Upper lobe of right lung (tissue), 1 donor: ENCODE results near the gene SLC39A11. TPM values are rescaled to one million over a fixed set of nuclear protein-coding genes. Genes with fewer than 3 reads are reported as not detected.
"Not testable (repeated sequence)": the region's sequence is repeated elsewhere in the genome, so short reads cannot be mapped to it uniquely, and the experiment has no call there.

ENCODE experiments used
- ATAC-seq: fragments of 200-7000 bp; cut with Tn5 transposase; one replicate; pipeline ENCODE4 v1.9.1; 2020; ENCODE audit warnings: mild to moderate bottlenecking, moderate library complexity
- DNase-seq: peaks from one replicate; pipeline ENCODE4 v3.0.0-alpha.2; 2020
- H3K27ac ChIP-seq: fragments of 200-600 bp; one replicate; pipeline ENCODE4 v1.8.0; 2022
- H3K27me3 ChIP-seq: fragments of 200-600 bp; one replicate; pipeline ENCODE4 v1.8.0; 2022; ENCODE audit warnings: mild to moderate bottlenecking
- H3K36me3 ChIP-seq: fragments of 200-600 bp; one replicate; pipeline ENCODE4 v1.8.0; 2022
- H3K4me1 ChIP-seq: fragments of 200-600 bp; one replicate; pipeline ENCODE4 v1.8.0; 2022
- H3K4me3 ChIP-seq: fragments of 200-600 bp; one replicate; pipeline ENCODE4 v1.8.0; 2022; ENCODE audit warnings: mild to moderate bottlenecking
- H3K9me3 ChIP-seq: fragments of 200-600 bp; one replicate; pipeline ENCODE4 v1.8.0; 2022
- intact Hi-C: fragments of 100-400 bp; cut with DNase I; formaldehyde crosslinking; loops from one replicate; pipeline ENCODE4 v1.11.0; 2022
- total RNA-seq: library from RNA; stranded (reverse); fragmentation: NEBNext Ultra II Directional; extraction: Animal tissue kit (Norgen Biotek cat#: 25700); gene quantifications from one replicate; pipeline ENCODE4 v1.2.1, GENCODE V29; 2021
- TF ChIP-seq, protein P1 (sequence below): fragments of 200-600 bp; IDR thresholded peaks from one replicate; pipeline ENCODE4 v1.8.0; 2022; ENCODE audit warnings: antibody characterized with exemption
- donor health status: DM: no; HTN: yes; CAD: no; lungs with severe emphysema.

The SLC39A11 gene
- total RNA-seq, 1 donor from 2014 or later = 33.7 TPM

DNA sequence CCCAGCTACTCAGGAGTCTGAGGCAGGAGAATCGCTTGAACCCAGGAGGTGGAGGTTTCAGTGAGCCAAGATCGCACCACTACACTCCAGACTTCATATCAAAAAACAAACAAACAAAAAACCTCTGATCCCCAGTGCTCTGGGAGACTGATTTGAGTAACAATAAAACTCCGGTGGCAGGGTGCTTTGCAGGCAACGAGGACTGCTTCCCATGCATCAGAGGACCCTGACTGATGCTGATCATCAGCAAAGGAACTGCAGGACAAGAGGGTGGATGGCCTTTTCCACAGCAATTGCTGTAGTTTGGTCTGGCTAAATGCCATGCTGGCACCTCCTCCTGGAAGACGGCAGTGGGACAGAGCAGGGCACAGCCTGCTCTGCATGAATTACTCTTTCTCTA, 6.4 kb upstream of the SLC39A11 start:
- no peak for DNase-seq
- H3K9me3 ChIP-seq = no peaks in the 10 kb centered on the region
- no peaks in the 10 kb centered on the region for H3K36me3 ChIP-seq
- intact Hi-C loops = no loop called here
- H3K4me1 ChIP-seq = no peaks in the 10 kb centered on the region
- no peak overlapping the region for H3K4me3 ChIP-seq
- no peak overlapping the region for H3K27ac ChIP-seq
- ATAC-seq = no peak
- TF ChIP-seq, protein P1, sequence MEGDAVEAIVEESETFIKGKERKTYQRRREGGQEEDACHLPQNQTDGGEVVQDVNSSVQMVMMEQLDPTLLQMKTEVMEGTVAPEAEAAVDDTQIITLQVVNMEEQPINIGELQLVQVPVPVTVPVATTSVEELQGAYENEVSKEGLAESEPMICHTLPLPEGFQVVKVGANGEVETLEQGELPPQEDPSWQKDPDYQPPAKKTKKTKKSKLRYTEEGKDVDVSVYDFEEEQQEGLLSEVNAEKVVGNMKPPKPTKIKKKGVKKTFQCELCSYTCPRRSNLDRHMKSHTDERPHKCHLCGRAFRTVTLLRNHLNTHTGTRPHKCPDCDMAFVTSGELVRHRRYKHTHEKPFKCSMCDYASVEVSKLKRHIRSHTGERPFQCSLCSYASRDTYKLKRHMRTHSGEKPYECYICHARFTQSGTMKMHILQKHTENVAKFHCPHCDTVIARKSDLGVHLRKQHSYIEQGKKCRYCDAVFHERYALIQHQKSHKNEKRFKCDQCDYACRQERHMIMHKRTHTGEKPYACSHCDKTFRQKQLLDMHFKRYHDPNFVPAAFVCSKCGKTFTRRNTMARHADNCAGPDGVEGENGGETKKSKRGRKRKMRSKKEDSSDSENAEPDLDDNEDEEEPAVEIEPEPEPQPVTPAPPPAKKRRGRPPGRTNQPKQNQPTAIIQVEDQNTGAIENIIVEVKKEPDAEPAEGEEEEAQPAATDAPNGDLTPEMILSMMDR = no peak
- no peaks in the 10 kb centered on the region for H3K27me3 ChIP-seq

DNA sequence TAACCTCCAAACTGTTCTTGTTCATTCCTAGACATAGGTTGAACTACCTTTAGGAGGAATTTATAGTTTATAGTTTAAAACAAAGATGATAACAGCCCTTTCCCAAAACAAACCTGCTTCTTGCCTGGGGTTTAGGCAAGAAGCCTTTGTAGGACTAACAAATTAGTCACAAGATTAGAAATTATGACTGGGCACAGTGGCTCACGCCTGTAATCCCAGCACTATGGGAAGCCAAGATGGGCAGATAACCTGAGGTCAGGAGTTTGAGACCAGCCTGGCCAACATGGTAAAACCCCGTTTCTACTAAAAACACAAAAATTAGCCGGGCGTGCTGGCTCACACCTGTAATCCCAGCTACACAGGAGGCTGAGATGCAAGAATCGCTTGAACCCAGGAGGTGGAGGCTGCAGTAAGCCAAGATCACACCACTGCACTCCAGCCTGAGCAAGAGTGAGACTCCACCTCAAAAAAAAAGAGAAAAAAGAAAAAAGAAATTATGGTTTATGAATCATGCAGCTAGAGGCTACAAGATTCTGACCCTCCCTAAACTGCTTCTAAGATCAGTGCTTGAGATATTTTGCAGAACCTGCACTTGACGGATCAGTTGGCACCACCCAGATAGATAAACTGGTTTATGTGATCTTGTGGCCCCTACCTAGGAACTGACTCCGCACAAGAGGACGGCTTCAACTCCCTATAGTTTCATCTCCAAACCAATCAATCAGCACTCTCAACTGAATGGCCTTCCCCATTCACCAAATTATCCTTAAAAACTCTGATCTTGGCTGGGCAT, 5.7 kb upstream of the SLC39A11 start:
- ATAC-seq, H3K9me3 ChIP-seq, H3K4me1 ChIP-seq, H3K36me3 ChIP-seq, H3K27ac ChIP-seq, DNase-seq, intact Hi-C loops, H3K27me3 ChIP-seq, H3K4me3 ChIP-seq: not testable (repeated sequence)

DNA sequence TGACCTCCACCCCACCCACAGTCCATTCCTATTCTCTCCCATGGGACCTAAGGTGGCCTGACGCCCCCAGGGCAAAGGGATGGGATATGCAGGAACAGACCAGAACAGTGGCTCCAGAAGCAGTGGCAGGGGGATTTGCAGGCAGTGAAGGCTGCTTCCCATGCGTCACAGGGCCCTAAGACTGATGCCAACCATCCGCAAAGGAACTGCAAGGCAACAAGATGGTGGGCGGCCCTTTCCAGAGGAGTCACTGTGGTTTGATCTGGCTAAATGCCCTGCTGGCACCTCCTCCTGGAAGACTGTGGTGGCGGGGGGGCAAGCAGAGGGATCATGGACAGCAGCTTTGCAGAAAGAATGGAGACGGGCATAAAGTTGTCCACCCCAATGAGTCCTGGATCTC, 4.4 kb upstream of the SLC39A11 start:
- no peaks in the 10 kb centered on the region for H3K27me3 ChIP-seq
- peak; percentile 58 for ATAC-seq
- no peak overlapping the region for H3K27ac ChIP-seq
- TF ChIP-seq, protein P1 = no peak
- intact Hi-C loops = no loop called here
- no peak overlapping the region for H3K4me3 ChIP-seq
- H3K9me3 ChIP-seq = no peaks in the 10 kb centered on the region
- H3K36me3 ChIP-seq = no peaks in the 10 kb centered on the region
- DNase-seq = peak; percentile 75
- peaks cover 8% of the 10 kb centered on the region for H3K4me1 ChIP-seq

DNA sequence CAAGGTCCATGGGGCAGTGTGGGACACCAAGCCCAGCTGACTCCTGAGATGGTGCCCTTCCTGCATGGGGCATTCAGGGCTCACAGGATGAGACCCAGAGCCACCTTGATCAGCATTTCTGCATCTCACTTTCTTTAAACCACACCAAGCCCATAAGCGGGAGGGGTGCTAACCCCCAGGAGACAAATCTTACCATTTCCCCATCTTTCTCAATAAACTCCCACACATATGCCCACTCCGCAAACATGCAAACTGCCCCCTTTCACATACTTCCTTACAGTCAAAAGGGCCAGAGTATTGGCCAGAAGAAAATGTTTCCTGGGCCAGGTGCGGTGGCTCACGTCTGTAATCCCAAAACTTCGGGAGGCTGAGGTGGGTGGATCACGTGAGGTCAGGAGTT, 3.7 kb upstream of the SLC39A11 start:
- Histone ChIP-seq H3K27me3 (no peaks in the 10 kb centered on the region), H3K4me3 (no peak overlapping the region), H3K4me1 (peaks cover 13% of the 10 kb centered on the region), H3K36me3 (no peaks in the 10 kb centered on the region), H3K27ac (no peak overlapping the region), H3K9me3 (no peaks in the 10 kb centered on the region)
- DNase-seq (no peak), ATAC-seq (no peak)
- intact Hi-C loops = no loop called here
- TF ChIP-seq, protein P1 = no peak

DNA sequence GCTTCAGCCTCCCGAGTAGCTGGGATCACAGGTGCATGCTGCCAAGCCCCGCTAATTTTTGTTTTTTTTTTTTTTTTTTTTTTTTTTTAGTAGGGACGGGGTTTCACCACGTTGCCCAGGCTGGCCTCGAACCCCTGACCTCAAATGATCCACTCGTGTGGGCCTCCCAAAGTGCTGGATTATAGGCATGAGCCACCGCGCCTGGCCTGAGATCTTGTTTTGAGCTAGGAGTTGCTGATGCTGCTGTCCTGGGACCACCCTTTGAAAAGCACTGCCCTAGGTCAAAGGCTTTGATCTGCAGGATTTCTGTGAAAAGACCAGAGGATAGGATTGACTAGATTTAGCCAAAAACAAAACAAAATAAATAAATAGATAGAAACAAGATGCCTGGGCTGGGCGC, 798 bp upstream of the SLC39A11 start:
- Histone ChIP-seq H3K4me3 (peak overlapping the region; percentile 74), H3K27ac (no peak overlapping the region), H3K27me3 (no peaks in the 10 kb centered on the region), H3K36me3 (peaks cover 2% of the 10 kb centered on the region), H3K9me3 (no peaks in the 10 kb centered on the region), H3K4me1 (peaks cover 25% of the 10 kb centered on the region)
- intact Hi-C loops = no loop called here
- TF ChIP-seq, protein P1 = no peak
- DNase-seq (no peak), ATAC-seq (no peak)

DNA sequence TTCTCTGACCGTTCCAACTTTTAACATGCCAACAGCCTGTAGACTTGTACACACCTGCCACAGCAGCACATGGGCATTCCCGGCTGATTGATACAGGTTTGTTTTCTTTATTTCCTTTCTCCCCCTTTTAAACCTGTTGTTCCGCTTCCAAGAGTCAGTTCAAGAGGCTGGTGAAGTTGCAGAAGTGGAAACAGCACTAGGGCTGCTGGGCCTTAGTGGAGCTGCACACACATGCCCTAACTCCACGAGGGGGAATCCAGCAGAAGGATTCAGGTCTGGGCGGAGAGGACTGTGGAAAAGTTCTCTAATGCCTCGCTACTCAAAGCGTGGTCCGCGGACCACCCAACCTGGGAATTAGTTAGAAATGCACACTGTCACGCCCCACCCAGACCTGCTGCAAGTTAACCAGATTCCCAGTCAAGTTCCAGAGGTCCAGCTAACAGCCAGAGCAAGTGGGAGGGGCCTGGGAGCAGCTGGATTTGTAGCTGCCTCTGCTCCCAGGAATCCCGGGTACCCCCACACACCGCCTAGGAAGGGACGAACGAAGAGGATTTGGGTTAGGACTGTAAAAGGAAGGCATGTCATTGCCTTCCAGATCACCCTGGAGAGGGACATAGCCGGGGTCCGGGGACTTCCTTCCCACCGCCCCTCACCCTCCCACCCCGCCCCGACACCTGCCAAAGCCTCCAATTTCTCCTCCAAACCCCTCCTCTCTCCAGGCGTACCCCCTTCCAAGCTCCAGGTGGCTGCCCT, 542 bp downstream of the SLC39A11 start:
- TF ChIP-seq, protein P1 = no peak
- Histone ChIP-seq H3K4me3 (peak overlapping the region; percentile 74), H3K27ac (peak overlapping the region; percentile 68), H3K36me3 (peaks cover 9% of the 10 kb centered on the region), H3K9me3 (no peaks in the 10 kb centered on the region), H3K27me3 (no peaks in the 10 kb centered on the region), H3K4me1 (peaks cover 25% of the 10 kb centered on the region)
- intact Hi-C loops = no loop called here
- DNase-seq = no peak
- ATAC-seq = peak; percentile 54
